ENCODE results near the gene GOLGA8S. TPM values are rescaled to one million over a fixed set of nuclear protein-coding genes. Genes with fewer than 3 reads are reported as not detected.
A peak's percentile ranks its signal among the peaks of the same experiment; 100 is the strongest.
"Not testable (repeated sequence)": the region's sequence is repeated elsewhere in the genome, so short reads cannot be mapped to it uniquely, and the experiment has no call there.

Gene GOLGA8S
- total RNA-seq, 6 experiments from 2014 or later: 0.18 to 0.37 (median 0.22) TPM; not detected in 1

GRCh38 chr15:23397779-23398178 lies 43.2 kb downstream of the GOLGA8S start:
- Histone ChIP-seq H3K9me3 (no peaks in the 10 kb centered on the region), H3K27me3 (no peaks in the 10 kb centered on the region), H3K27ac (no peak overlapping the region), H3K4me1 (no peaks in the 10 kb centered on the region), H3K36me3 (no peaks in the 10 kb centered on the region), H3K4me3 (no peak overlapping the region)
- ATAC-seq: no peak
- 59% methylated on average over 4 of the region's 7 CpGs for WGBS (ENCODE audit: insufficient coverage, low coverage, low lambda C conversion rate, missing lambda C conversion rate)
- no peak for TF ChIP-seq CTCF (IDR thresholded peaks at IDR 0.05)
- TF ChIP-seq POLR2A (IDR thresholded peaks at IDR 0.05): no peak
- intact Hi-C loops (cut with DNase I): no loop called here
- no peak for DNase-seq

- H3K4me3 ChIP-seq; DNase-seq; H3K36me3 ChIP-seq; H3K27ac ChIP-seq; H3K4me1 ChIP-seq; H3K9me3 ChIP-seq; ATAC-seq; H3K27me3 ChIP-seq; intact Hi-C loops (cut with DNase I): not testable (repeated sequence)
- 84% methylated on average over 3 of the region's 4 CpGs for WGBS (ENCODE audit: insufficient coverage, low coverage, low lambda C conversion rate, missing lambda C conversion rate)
Measured at GRCh38 chr15:23398357-23398756, 43.8 kb downstream of the GOLGA8S start.

- H3K4me1 ChIP-seq; H3K27me3 ChIP-seq; H3K36me3 ChIP-seq; ATAC-seq; DNase-seq; H3K27ac ChIP-seq; H3K4me3 ChIP-seq; H3K9me3 ChIP-seq; intact Hi-C loops (cut with DNase I): not testable (repeated sequence)
- WGBS (ENCODE audit: insufficient coverage, low coverage, low lambda C conversion rate, missing lambda C conversion rate): 38% methylated on average over 5 of the region's 5 CpGs
Measured at GRCh38 chr15:23399207-23399606, 44.7 kb downstream of the GOLGA8S start.

- no peak overlapping the region for H3K27ac ChIP-seq
- no peak overlapping the region for H3K4me3 ChIP-seq
- no peaks in the 10 kb centered on the region for H3K4me1 ChIP-seq
- intact Hi-C loops (cut with DNase I): no loop called here
- 25% methylated on average over 4 of the region's 8 CpGs for WGBS (ENCODE audit: insufficient coverage, low coverage, low lambda C conversion rate, missing lambda C conversion rate)
- H3K27me3 ChIP-seq: no peaks in the 10 kb centered on the region
- no peaks in the 10 kb centered on the region for H3K36me3 ChIP-seq
- DNase-seq (no peak), ATAC-seq (peak in 2 of 4 donors; percentile 22 to 35)
- TF ChIP-seq CTCF (IDR thresholded peaks at IDR 0.05) (no peak), POLR2A (IDR thresholded peaks at IDR 0.05) (no peak)
- no peaks in the 10 kb centered on the region for H3K9me3 ChIP-seq
Measured at GRCh38 chr15:23401627-23402026, 47.1 kb downstream of the GOLGA8S start.

- Histone ChIP-seq H3K4me1 (no peaks in the 10 kb centered on the region), H3K9me3 (no peaks in the 10 kb centered on the region), H3K36me3 (no peaks in the 10 kb centered on the region), H3K27me3 (no peaks in the 10 kb centered on the region), H3K4me3 (no peak overlapping the region), H3K27ac (no peak overlapping the region)
- intact Hi-C loops (cut with DNase I): no loop called here
- DNase-seq (no peak), ATAC-seq (no peak)
- 61% methylated on average over 2 of the region's 2 CpGs for WGBS (ENCODE audit: insufficient coverage, low coverage, low lambda C conversion rate, missing lambda C conversion rate)
- no peak for TF ChIP-seq POLR2A (IDR thresholded peaks at IDR 0.05)
- no peak for TF ChIP-seq CTCF (IDR thresholded peaks at IDR 0.05)
Measured at GRCh38 chr15:23402140-23402539, 47.6 kb downstream of the GOLGA8S start.

- H3K27ac ChIP-seq: no peak overlapping the region
- no peaks in the 10 kb centered on the region for H3K36me3 ChIP-seq
- ATAC-seq: no peak
- H3K9me3 ChIP-seq: no peaks in the 10 kb centered on the region
- H3K4me3 ChIP-seq: no peak overlapping the region
- WGBS (ENCODE audit: insufficient coverage, low coverage, low lambda C conversion rate, missing lambda C conversion rate): 66% methylated on average over 3 of the region's 5 CpGs
- no peak for TF ChIP-seq POLR2A (IDR thresholded peaks at IDR 0.05)
- TF ChIP-seq CTCF (IDR thresholded peaks at IDR 0.05): no peak
- no peaks in the 10 kb centered on the region for H3K4me1 ChIP-seq
- DNase-seq: no peak
- no peaks in the 10 kb centered on the region for H3K27me3 ChIP-seq
- intact Hi-C loops (cut with DNase I): no loop called here
Measured at GRCh38 chr15:23402544-23402943, 48.0 kb downstream of the GOLGA8S start.
